NCI-H345 treated with DMSO at 0.1 percent for 48 hours (cell line): ENCODE data around the gene HS3ST1.
"Not testable (repeated sequence)": the region's sequence is repeated elsewhere in the genome, so short reads cannot be mapped to it uniquely, and the experiment has no call there.

Experiments used
- DNase-seq: peaks from one replicate; lab custom pipeline; 2025; ENCODE audit not compliant: unreplicated experiment; lab: John Stamatoyannopoulos, UW

HS3ST1 gene

GRCh38 chr4:11404431-11404830, 24.3 kb downstream of the HS3ST1 start:
- DNase-seq: no peak

GRCh38 chr4:11402192-11402591, 26.5 kb downstream of the HS3ST1 start:
- DNase-seq: no peak

GRCh38 chr4:11399461-11399971, 29.2 kb downstream of the HS3ST1 start:
- DNase-seq: no peak

GRCh38 chr4:11397819-11398610, 30.7 kb downstream of the HS3ST1 start:
- no peak for DNase-seq

- no peak for DNase-seq
Observed at GRCh38 chr4:11397146-11397545, 31.5 kb downstream of the HS3ST1 start.

- no peak for DNase-seq
Observed at GRCh38 chr4:11393551-11393950, 35.1 kb downstream of the HS3ST1 start.

- DNase-seq: not testable (repeated sequence)
Observed at GRCh38 chr4:11384072-11384471, 44.6 kb downstream of the HS3ST1 start.

- no peak for DNase-seq
Observed at GRCh38 chr4:11376571-11376970, 52.1 kb downstream of the HS3ST1 start.

- no peak for DNase-seq
Observed at GRCh38 chr4:11376146-11376545, 52.5 kb downstream of the HS3ST1 start.

GRCh38 chr4:11368701-11369115, 60.0 kb downstream of the HS3ST1 start:
- DNase-seq: no peak

GRCh38 chr4:11367371-11367770, 61.3 kb downstream of the HS3ST1 start:
- DNase-seq: no peak

- DNase-seq: no peak
Observed at GRCh38 chr4:11366859-11367258, 61.8 kb downstream of the HS3ST1 start.

- no peak for DNase-seq
Observed at GRCh38 chr4:11365039-11365438, 63.7 kb downstream of the HS3ST1 start.

- DNase-seq: no peak
Observed at GRCh38 chr4:11359591-11359990, 69.1 kb downstream of the HS3ST1 start.

GRCh38 chr4:11355226-11355625, 73.5 kb downstream of the HS3ST1 start:
- DNase-seq: no peak

- DNase-seq: no peak
Observed at GRCh38 chr4:11354531-11354930, 74.2 kb downstream of the HS3ST1 start.

GRCh38 chr4:11348449-11349088, 80.1 kb downstream of the HS3ST1 start:
- no peak for DNase-seq

- DNase-seq: no peak
Observed at GRCh38 chr4:11344916-11345315, 83.8 kb downstream of the HS3ST1 start.

GRCh38 chr4:11343536-11343935, 85.2 kb downstream of the HS3ST1 start:
- no peak for DNase-seq
